K562 (cell line): ENCODE data around the gene COL5A1.

Experiments used
- EP300 ChIP-seq: IDR thresholded peaks from 2 replicates; pipeline ENCODE4 v1.6.1; 2012; ENCODE audit warnings: low read length, improper control_type of control experiment
- MAZ ChIP-seq, 2 experiments: fragments of 450-650 bp in 1 of 2; sonication (generic) in 1 of 2; formaldehyde crosslinking; IDR thresholded peaks in 1 of 2; conservative IDR thresholded peaks in 1 of 2; 2 replicates each; pipeline versions ENCODE4 v1.4.0 to v1.5.0; 2020; ENCODE audit warnings: mild to moderate bottlenecking in 1 of 2, missing genetic modification reagents in 1 of 2

GRCh38 chr9:134683714-134684374 is 42.2 kb downstream of the COL5A1 start:
- TF ChIP-seq EP300 = no peak
- TF ChIP-seq MAZ (CRISPR knock-in tag; conservative IDR thresholded peaks at IDR 0.05 in 1 of 2, IDR thresholded peaks at IDR 0.05 in 1 of 2) = no peak
